ENCODE data around the gene C10orf67.

C10orf67 gene

DNA sequence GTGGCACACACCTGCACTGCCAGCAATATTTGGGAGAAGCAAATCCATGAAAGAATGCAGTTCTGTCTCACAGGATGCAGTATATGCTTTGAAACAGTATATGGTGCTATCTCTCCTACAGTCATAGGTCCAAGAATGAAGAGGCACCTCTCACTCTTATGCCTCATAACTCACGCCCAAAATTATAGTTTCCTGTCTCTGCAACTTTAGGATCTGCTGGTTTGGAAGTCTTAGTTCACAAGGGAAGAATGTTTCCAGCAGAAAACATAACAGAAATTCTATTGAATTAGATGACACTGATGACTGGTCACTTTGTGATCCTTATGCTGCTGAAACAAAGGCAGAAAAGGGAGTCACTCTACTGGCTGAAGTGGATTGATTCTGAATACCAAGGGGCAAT, 5.7 kb downstream of the C10orf67 start:
- in situ Hi-C loops (cut with MboI; ENCODE audit: low sequenced_read_pairs, unreplicated experiment), result no loop called here
- TF ChIP-seq, protein P1, sequence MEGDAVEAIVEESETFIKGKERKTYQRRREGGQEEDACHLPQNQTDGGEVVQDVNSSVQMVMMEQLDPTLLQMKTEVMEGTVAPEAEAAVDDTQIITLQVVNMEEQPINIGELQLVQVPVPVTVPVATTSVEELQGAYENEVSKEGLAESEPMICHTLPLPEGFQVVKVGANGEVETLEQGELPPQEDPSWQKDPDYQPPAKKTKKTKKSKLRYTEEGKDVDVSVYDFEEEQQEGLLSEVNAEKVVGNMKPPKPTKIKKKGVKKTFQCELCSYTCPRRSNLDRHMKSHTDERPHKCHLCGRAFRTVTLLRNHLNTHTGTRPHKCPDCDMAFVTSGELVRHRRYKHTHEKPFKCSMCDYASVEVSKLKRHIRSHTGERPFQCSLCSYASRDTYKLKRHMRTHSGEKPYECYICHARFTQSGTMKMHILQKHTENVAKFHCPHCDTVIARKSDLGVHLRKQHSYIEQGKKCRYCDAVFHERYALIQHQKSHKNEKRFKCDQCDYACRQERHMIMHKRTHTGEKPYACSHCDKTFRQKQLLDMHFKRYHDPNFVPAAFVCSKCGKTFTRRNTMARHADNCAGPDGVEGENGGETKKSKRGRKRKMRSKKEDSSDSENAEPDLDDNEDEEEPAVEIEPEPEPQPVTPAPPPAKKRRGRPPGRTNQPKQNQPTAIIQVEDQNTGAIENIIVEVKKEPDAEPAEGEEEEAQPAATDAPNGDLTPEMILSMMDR (IDR thresholded peaks at IDR 0.05; ENCODE audit: borderline replicate concordance, control extremely low read depth, extremely low read depth, insufficient read depth, missing control alignments), result no peak

DNA sequence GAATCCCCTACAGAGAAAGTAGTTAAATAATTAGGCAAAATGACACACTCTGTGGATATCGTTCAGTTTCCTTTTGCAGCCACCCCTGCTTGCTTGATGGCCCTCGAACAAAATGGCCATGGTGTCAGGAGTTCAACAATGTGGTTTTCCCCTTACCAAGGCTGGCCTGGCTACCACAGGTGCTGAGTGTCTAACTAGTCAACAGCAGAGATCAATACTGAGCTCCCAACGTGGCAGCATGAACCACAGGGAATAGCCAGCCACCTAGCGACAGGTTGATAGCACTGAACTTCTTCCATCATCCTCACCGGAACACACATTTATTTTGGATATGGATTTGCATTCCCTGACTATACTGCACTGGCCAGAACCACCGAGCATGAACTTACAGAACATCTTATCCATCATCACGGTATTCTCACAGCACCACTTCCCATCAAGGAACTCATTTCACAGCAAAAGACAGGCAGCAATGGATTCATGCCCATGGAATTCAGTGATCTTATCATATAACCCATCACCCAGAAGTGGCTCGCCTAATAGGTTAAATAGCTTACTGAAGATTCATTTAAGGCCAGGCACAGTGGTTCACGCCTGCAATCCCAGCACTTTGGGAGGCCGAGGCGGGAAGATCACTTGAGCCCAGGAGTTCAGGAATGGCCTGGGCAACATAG, 6.3 kb downstream of the C10orf67 start:
- no peak for DNase-seq (ENCODE audit: low spot score)

More for the DNA sequence above, 5.7 kb downstream of the C10orf67 start:
- DNase-seq (ENCODE audit: low spot score), result no peak

GRCh38 chr10:23337616-23338015, 7.0 kb downstream of the C10orf67 start:
- TF ChIP-seq, protein P1 (IDR thresholded peaks at IDR 0.05; ENCODE audit: borderline replicate concordance, control extremely low read depth, extremely low read depth, insufficient read depth, missing control alignments), result no peak
- DNase-seq (ENCODE audit: low spot score), result no peak
- in situ Hi-C loops (cut with MboI; ENCODE audit: low sequenced_read_pairs, unreplicated experiment), result no loop called here

More for the DNA sequence above, 6.3 kb downstream of the C10orf67 start:
- in situ Hi-C loops (cut with MboI; ENCODE audit: low sequenced_read_pairs, unreplicated experiment), result no loop called here
- TF ChIP-seq, protein P1 (IDR thresholded peaks at IDR 0.05; ENCODE audit: borderline replicate concordance, control extremely low read depth, extremely low read depth, insufficient read depth, missing control alignments), result no peak

- no peak for DNase-seq (ENCODE audit: low spot score)
- in situ Hi-C loops (cut with MboI; ENCODE audit: low sequenced_read_pairs, unreplicated experiment), result no loop called here
- TF ChIP-seq, protein P1 (IDR thresholded peaks at IDR 0.05; ENCODE audit: borderline replicate concordance, control extremely low read depth, extremely low read depth, insufficient read depth, missing control alignments), result no peak
These were observed 12.9 kb downstream of the C10orf67 start for GRCh38 chr10:23331567-23332301.

GRCh38 chr10:23330948-23331347, 13.6 kb downstream of the C10orf67 start:
- DNase-seq (ENCODE audit: low spot score), result no peak
- in situ Hi-C loops (cut with MboI; ENCODE audit: low sequenced_read_pairs, unreplicated experiment), result no loop called here
- TF ChIP-seq, protein P1 (IDR thresholded peaks at IDR 0.05; ENCODE audit: borderline replicate concordance, control extremely low read depth, extremely low read depth, insufficient read depth, missing control alignments), result no peak

GRCh38 chr10:23326544-23327307, 17.9 kb downstream of the C10orf67 start:
- TF ChIP-seq, protein P1 (IDR thresholded peaks at IDR 0.05; ENCODE audit: borderline replicate concordance, control extremely low read depth, extremely low read depth, insufficient read depth, missing control alignments), result no peak
- in situ Hi-C loops (cut with MboI; ENCODE audit: low sequenced_read_pairs, unreplicated experiment), result no loop called here
- no peak for DNase-seq (ENCODE audit: low spot score)
